Measurements from ENCODE around the gene TENM4.

Gene TENM4

DNA sequence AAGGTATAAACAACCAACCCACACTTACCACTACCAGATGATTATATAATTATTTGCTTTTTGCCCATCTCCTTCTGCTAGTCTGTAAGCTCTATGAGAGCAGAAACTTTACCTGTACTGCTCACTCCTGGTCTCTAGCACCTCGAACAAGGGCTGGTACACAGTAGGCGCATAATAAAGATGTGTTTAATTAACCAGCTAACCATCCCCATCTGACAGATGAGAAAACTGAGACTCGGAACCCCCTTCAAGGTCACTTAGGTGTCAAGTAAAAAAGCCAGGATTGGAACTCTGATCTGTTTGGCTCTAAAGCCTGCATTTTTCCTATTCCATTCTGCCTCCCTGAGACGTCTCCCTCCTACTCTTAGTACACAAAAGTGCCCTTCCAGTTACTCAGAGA lies 370.3 kb downstream of the TENM4 start:
- H3K27ac ChIP-seq (ENCODE audit: extremely low read depth, low read depth, low read length), result no peak overlapping the region
- TF ChIP-seq ZNF768 (tag by site-specific recombination; IDR thresholded peaks at IDR 0.05) (no peak), ZNF707 (tag by site-specific recombination; IDR thresholded peaks at IDR 0.05) (no peak), ZNF211 (tag by site-specific recombination; IDR thresholded peaks at IDR 0.05; ENCODE audit: low read depth) (no peak)
- H3K4me1 ChIP-seq (ENCODE audit: control insufficient read depth, insufficient read depth, low read length), result no peaks in the 10 kb centered on the region
- no peaks in the 10 kb centered on the region for H3K9me3 ChIP-seq (ENCODE audit: control insufficient read depth, insufficient read depth, low read depth, low read length)
- ChIA-PET POLR2A (no interaction called here), CTCF (interaction anchor here (0.6 to 1.5 kb wide), 3 partner anchors 29 to 425 kb away, joined by 3 to 6 read pairs (median 4); no protein-coding TSS in a partner anchor)
- no peaks in the 10 kb centered on the region for H3K36me3 ChIP-seq (ENCODE audit: control insufficient read depth in 2 of 2, insufficient read depth in 1 of 2, low read length in 2 of 2)
- H3K4me3 ChIP-seq (ENCODE audit: low read depth, low read length), result no peak overlapping the region

DNA sequence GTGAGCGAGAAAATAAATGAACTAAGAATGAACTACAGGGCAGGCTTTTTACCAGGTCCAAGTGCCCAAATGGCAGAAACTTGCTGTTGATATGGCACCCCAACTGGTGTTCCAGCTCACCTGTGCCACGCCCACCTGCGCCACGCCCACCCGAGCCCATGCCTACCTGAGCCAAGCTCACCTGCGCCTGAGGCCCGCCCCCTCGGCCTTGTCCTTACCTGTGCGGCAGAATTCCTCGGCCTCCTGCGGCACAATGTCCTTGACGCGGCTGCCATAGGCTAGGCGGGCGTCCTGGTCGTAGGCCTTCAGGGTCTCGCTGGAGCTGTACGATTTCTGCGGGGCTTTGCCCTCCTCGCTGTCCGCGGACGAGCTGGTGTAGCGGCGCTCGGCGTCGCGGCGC lies 371.3 kb downstream of the TENM4 start:
- H3K27ac ChIP-seq (ENCODE audit: extremely low read depth, low read depth, low read length), result no peak overlapping the region
- no peaks in the 10 kb centered on the region for H3K4me1 ChIP-seq (ENCODE audit: control insufficient read depth, insufficient read depth, low read length)
- H3K36me3 ChIP-seq (ENCODE audit: control insufficient read depth in 2 of 2, insufficient read depth in 1 of 2, low read length in 2 of 2), result no peaks in the 10 kb centered on the region
- no peak for TF ChIP-seq ZBTB20 (tag by site-specific recombination; IDR thresholded peaks at IDR 0.05)
- TF ChIP-seq ZNF623 (tag by site-specific recombination; IDR thresholded peaks at IDR 0.05), result no peak
- peak; percentile 76 for TF ChIP-seq KLF9 (tag by site-specific recombination; IDR thresholded peaks at IDR 0.05; ENCODE audit: low read depth)
- no peak for TF ChIP-seq ZNF704 (tag by site-specific recombination; IDR thresholded peaks at IDR 0.05)
- TF ChIP-seq ZNF513 (tag by site-specific recombination; IDR thresholded peaks at IDR 0.05), result no peak
- TF ChIP-seq BCL6B (tag by site-specific recombination; IDR thresholded peaks at IDR 0.05), result no peak
- TF ChIP-seq ZNF112 (tag by site-specific recombination; IDR thresholded peaks at IDR 0.05), result no peak
- TF ChIP-seq ZNF530 (tag by site-specific recombination; IDR thresholded peaks at IDR 0.05; ENCODE audit: low read depth), result no peak
- ChIA-PET CTCF (no interaction called here), POLR2A (no interaction called here)
- H3K4me3 ChIP-seq (ENCODE audit: low read depth, low read length), result no peak overlapping the region
- H3K9me3 ChIP-seq (ENCODE audit: control insufficient read depth, insufficient read depth, low read depth, low read length), result no peaks in the 10 kb centered on the region

GRCh38 chr11:79068356-79068755 lies 372.5 kb downstream of the TENM4 start:
- Histone ChIP-seq H3K4me3 (ENCODE audit: low read depth, low read length) (no peak overlapping the region), H3K9me3 (ENCODE audit: control insufficient read depth, insufficient read depth, low read depth, low read length) (no peaks in the 10 kb centered on the region), H3K27ac (ENCODE audit: extremely low read depth, low read depth, low read length) (no peak overlapping the region), H3K36me3 (ENCODE audit: control insufficient read depth in 2 of 2, insufficient read depth in 1 of 2, low read length in 2 of 2) (no peaks in the 10 kb centered on the region), H3K4me1 (ENCODE audit: control insufficient read depth, insufficient read depth, low read length) (no peaks in the 10 kb centered on the region)
- CTCF ChIA-PET, result interaction anchor here (0.9 kb wide), 1 partner anchor 32 kb away, joined by 3 read pairs; no protein-coding TSS in a partner anchor
- POLR2A ChIA-PET, result no interaction called here
- TF ChIP-seq MYNN (tag by site-specific recombination; IDR thresholded peaks at IDR 0.05; ENCODE audit: borderline replicate concordance) (no peak), PRDM2 (tag by site-specific recombination; IDR thresholded peaks at IDR 0.05; ENCODE audit: borderline replicate concordance) (no peak), ZSCAN30 (tag by site-specific recombination; IDR thresholded peaks at IDR 0.05) (no peak), ZNF169 (tag by site-specific recombination; IDR thresholded peaks at IDR 0.05) (no peak), ZNF37A (tag by site-specific recombination; IDR thresholded peaks at IDR 0.05) (no peak)
- TF ChIP-seq, protein P1, sequence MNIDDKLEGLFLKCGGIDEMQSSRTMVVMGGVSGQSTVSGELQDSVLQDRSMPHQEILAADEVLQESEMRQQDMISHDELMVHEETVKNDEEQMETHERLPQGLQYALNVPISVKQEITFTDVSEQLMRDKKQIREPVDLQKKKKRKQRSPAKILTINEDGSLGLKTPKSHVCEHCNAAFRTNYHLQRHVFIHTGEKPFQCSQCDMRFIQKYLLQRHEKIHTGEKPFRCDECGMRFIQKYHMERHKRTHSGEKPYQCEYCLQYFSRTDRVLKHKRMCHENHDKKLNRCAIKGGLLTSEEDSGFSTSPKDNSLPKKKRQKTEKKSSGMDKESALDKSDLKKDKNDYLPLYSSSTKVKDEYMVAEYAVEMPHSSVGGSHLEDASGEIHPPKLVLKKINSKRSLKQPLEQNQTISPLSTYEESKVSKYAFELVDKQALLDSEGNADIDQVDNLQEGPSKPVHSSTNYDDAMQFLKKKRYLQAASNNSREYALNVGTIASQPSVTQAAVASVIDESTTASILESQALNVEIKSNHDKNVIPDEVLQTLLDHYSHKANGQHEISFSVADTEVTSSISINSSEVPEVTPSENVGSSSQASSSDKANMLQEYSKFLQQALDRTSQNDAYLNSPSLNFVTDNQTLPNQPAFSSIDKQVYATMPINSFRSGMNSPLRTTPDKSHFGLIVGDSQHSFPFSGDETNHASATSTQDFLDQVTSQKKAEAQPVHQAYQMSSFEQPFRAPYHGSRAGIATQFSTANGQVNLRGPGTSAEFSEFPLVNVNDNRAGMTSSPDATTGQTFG (tag by site-specific recombination; IDR thresholded peaks at IDR 0.05; ENCODE audit: borderline replicate concordance), result no peak
- TF ChIP-seq, protein P2, sequence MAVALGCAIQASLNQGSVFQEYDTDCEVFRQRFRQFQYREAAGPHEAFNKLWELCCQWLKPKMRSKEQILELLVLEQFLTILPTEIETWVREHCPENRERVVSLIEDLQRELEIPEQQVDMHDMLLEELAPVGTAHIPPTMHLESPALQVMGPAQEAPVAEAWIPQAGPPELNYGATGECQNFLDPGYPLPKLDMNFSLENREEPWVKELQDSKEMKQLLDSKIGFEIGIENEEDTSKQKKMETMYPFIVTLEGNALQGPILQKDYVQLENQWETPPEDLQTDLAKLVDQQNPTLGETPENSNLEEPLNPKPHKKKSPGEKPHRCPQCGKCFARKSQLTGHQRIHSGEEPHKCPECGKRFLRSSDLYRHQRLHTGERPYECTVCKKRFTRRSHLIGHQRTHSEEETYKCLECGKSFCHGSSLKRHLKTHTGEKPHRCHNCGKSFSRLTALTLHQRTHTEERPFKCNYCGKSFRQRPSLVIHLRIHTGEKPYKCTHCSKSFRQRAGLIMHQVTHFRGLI (tag by site-specific recombination; IDR thresholded peaks at IDR 0.05), result no peak
